Mesendoderm (in vitro differentiated cells): ENCODE results near the gene HBG2.

Experiments used
- DNase-seq: peaks from one replicate; pipeline ENCODE4 v3.0.0; 2013
- H2AK5ac ChIP-seq: 2 replicates; pipeline ENCODE4 v1.6.1; 2013; ENCODE audit warnings: low read length, inconsistent platforms
- H2BK120ac ChIP-seq: 2 replicates; pipeline ENCODE4 v1.6.1; 2013; ENCODE audit warnings: low read depth, mild to moderate bottlenecking, low read length, moderate library complexity, mixed read lengths
- H2BK15ac ChIP-seq: replicated peaks from 2 replicates; pipeline ENCODE4 v1.6.1; 2013; ENCODE audit warnings: low read depth, mild to moderate bottlenecking, moderate library complexity
- H2BK5ac ChIP-seq: 2 replicates; pipeline ENCODE4 v1.6.1; 2013; ENCODE audit warnings: low read length, inconsistent platforms
- H3K18ac ChIP-seq: 2 replicates; pipeline ENCODE4 v1.6.1; 2013; ENCODE audit warnings: mild to moderate bottlenecking, low read length, mixed read lengths
- H3K23ac ChIP-seq: one replicate; pipeline ENCODE4 v1.6.1; 2013; ENCODE audit warnings: low read length
- H3K27ac ChIP-seq: 2 replicates; pipeline ENCODE4 v1.5.1; 2013; ENCODE audit warnings: low read depth, mild to moderate bottlenecking, inconsistent platforms, low read length, moderate library complexity
- H3K27me3 ChIP-seq: 2 replicates; pipeline ENCODE4 v1.6.1; 2013; ENCODE audit warnings: low read length, control low read depth, mild to moderate bottlenecking, inconsistent platforms; ENCODE audit not compliant: insufficient read depth, poor library complexity
- H3K36me3 ChIP-seq: 2 replicates; pipeline ENCODE4 v1.6.1; 2013; ENCODE audit warnings: low read length, inconsistent platforms; ENCODE audit not compliant: control insufficient read depth, insufficient read depth
- H3K4ac ChIP-seq: one replicate; pipeline ENCODE4 v1.6.1; 2013; ENCODE audit warnings: low read depth, mild to moderate bottlenecking, low read length, moderate library complexity
- H3K4me1 ChIP-seq: 2 replicates; pipeline ENCODE4 v1.6.1; 2013; ENCODE audit warnings: low read depth, low read length, inconsistent platforms; ENCODE audit not compliant: control insufficient read depth
- H3K4me2 ChIP-seq: 2 replicates; pipeline ENCODE4 v1.6.1; 2013; ENCODE audit warnings: low read length
- H3K4me3 ChIP-seq: 2 replicates; pipeline ENCODE4 v1.5.1; 2013; ENCODE audit warnings: mild to moderate bottlenecking, low read length
- H3K56ac ChIP-seq: one replicate; pipeline ENCODE4 v1.6.1; 2013; ENCODE audit warnings: low read length
- H3K79me1 ChIP-seq: 2 replicates; pipeline ENCODE4 v1.6.1; 2013; ENCODE audit warnings: low read length, inconsistent platforms
- H3K79me2 ChIP-seq: 2 replicates; pipeline ENCODE4 v1.6.1; 2013; ENCODE audit warnings: mild to moderate bottlenecking, low read length; ENCODE audit not compliant: control insufficient read depth, insufficient read depth
- H3K9ac ChIP-seq: 2 replicates; pipeline ENCODE4 v1.6.1; 2013; ENCODE audit warnings: low read length, inconsistent platforms
- H4K5ac ChIP-seq: one replicate; pipeline ENCODE4 v1.6.1; 2013; ENCODE audit warnings: low read length
- H4K8ac ChIP-seq: one replicate; pipeline ENCODE4 v1.6.1; 2013; ENCODE audit warnings: low read depth, mild to moderate bottlenecking, control low read depth, low read length, moderate library complexity
- WGBS: extraction: QIAGEN DNeasy Blood & Tissue Kit; methylation state at CpG from one replicate; pipeline ENCODE4 v1.1.7; 2013; ENCODE audit warnings: low lambda C conversion rate, missing lambda C conversion rate; ENCODE audit not compliant: insufficient coverage; ENCODE audit errors: extremely low coverage; 5-methylcytosine and 5-hydroxymethylcytosine counted together

The HBG2 gene

DNA sequence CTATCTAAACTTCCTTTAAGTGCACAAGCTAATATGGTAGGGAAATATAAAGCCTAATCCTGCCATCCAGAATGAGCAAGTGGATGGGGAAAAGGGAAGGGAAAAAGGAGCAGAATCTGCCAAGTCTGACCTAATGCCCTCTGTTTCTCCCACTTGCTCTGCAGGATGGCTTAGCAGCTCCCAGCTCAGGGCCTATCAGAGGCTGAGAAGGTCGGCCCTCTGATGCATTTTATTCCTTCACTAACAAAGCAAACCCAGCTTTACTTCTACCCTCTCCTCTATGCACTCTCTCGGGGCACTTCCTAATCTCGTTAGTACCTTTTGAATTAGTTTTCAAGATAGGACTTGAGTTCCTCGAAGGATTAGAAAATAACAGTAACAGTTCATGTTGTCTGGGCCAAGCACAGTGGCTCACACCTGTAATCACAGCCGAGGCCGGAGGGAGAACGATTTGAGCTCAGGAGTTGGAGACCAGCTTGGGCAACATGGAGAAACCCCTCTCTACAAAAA, 44.1 kb downstream of the HBG2 start:
- Histone ChIP-seq H3K4me3 (no peak overlapping the region), H3K56ac (no peak overlapping the region), H3K27ac (no peak overlapping the region), H3K23ac (no peak overlapping the region), H3K79me2 (no peaks in the 10 kb centered on the region), H2BK5ac (no peak overlapping the region), H2BK15ac (no peak overlapping the region), H3K79me1 (no peaks in the 10 kb centered on the region), H4K5ac (no peak overlapping the region), H2BK120ac (no peak overlapping the region), H3K4ac (no peak overlapping the region), H3K9ac (no peak overlapping the region), H4K8ac (no peak overlapping the region), H3K36me3 (no peaks in the 10 kb centered on the region), H2AK5ac (no peak overlapping the region), H3K4me1 (no peaks in the 10 kb centered on the region), H3K27me3 (no peaks in the 10 kb centered on the region), H3K4me2 (no peak overlapping the region), H3K18ac (no peak overlapping the region)
- peak; percentile 82 for DNase-seq
- WGBS = no CpG with 5 or more reads among the region's 7 CpGs

DNA sequence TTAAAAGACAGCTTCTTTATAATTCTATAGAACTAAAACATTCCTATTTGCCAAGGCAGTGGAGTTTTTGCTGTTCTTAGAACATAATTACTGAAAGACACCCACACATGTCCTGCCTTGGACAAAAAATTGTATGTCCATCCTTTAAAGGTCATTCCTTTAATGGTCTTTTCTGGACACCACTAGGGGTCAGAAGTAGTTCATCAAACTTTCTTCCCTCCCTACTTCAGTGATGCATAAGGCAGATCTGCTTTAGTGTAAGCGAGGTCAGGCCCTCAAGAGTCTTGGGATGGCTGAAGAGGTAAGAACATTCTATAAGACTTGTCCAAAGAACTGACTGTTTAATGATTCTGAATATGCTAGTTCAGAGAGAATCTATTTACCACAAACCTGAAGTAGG, 49.8 kb downstream of the HBG2 start:
- Histone ChIP-seq H2BK120ac (no peak overlapping the region), H3K4me3 (no peak overlapping the region), H2BK15ac (no peak overlapping the region), H3K9ac (no peak overlapping the region), H3K23ac (no peak overlapping the region), H4K5ac (no peak overlapping the region), H3K56ac (no peak overlapping the region), H3K4ac (no peak overlapping the region), H3K36me3 (no peaks in the 10 kb centered on the region), H3K27me3 (no peaks in the 10 kb centered on the region), H2AK5ac (no peak overlapping the region), H3K18ac (no peak overlapping the region), H4K8ac (no peak overlapping the region), H3K4me1 (no peaks in the 10 kb centered on the region), H3K27ac (no peak overlapping the region), H3K79me2 (no peaks in the 10 kb centered on the region), H3K79me1 (no peaks in the 10 kb centered on the region), H2BK5ac (no peak overlapping the region), H3K4me2 (no peak overlapping the region)
- whole genome bisulfite sequencing = no CpG with 5 or more reads among the region's 1 CpG
- peak; percentile 87 for DNase-seq

DNA sequence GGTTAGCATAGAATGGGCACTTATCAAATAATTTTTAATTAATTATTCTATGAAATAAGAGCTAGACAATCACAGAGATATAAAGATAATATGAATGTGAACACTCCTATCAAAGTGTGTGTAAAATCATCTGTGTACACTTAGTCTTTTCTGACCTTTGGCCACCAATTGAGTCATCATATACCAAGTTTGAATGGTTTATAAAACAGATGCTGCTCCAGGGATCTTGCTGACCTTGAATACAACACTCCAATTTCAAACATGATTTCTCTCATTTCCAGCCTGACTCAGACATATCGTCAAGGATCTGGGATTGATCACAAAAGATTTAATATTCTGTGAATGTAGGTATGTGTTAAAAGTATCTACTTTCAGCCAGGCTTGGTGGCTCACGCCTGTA, 51.2 kb downstream of the HBG2 start:
- no peak for DNase-seq
- no CpG with 5 or more reads among the region's 2 CpGs for WGBS

More for the DNA sequence above, 51.2 kb downstream of the HBG2 start:
- Histone ChIP-seq H3K79me2 (no peaks in the 10 kb centered on the region), H3K9ac (no peak overlapping the region), H2BK5ac (no peak overlapping the region), H3K4me3 (no peak overlapping the region), H3K4me1 (no peaks in the 10 kb centered on the region), H3K27me3 (no peaks in the 10 kb centered on the region), H4K8ac (no peak overlapping the region), H3K23ac (no peak overlapping the region), H3K27ac (no peak overlapping the region), H3K56ac (no peak overlapping the region), H4K5ac (no peak overlapping the region), H3K18ac (no peak overlapping the region), H2AK5ac (no peak overlapping the region), H2BK120ac (no peak overlapping the region), H3K36me3 (no peaks in the 10 kb centered on the region), H2BK15ac (no peak overlapping the region), H3K4me2 (no peak overlapping the region), H3K4ac (no peak overlapping the region), H3K79me1 (no peaks in the 10 kb centered on the region)
